ENCODE data around the gene AKAP14.
"Not testable (repeated sequence)": the region's sequence is repeated elsewhere in the genome, so short reads cannot be mapped to it uniquely, and the experiment has no call there.

The AKAP14 gene

GRCh38 chrX:119895843-119896326 lies at the start of gene AKAP14:
Gene AKAP14, plus strand, starts transcription at chrX:119895893. Its CDS starts 7,331 bp downstream, at chrX:119903224.
- no peak for DNase-seq

DNA sequence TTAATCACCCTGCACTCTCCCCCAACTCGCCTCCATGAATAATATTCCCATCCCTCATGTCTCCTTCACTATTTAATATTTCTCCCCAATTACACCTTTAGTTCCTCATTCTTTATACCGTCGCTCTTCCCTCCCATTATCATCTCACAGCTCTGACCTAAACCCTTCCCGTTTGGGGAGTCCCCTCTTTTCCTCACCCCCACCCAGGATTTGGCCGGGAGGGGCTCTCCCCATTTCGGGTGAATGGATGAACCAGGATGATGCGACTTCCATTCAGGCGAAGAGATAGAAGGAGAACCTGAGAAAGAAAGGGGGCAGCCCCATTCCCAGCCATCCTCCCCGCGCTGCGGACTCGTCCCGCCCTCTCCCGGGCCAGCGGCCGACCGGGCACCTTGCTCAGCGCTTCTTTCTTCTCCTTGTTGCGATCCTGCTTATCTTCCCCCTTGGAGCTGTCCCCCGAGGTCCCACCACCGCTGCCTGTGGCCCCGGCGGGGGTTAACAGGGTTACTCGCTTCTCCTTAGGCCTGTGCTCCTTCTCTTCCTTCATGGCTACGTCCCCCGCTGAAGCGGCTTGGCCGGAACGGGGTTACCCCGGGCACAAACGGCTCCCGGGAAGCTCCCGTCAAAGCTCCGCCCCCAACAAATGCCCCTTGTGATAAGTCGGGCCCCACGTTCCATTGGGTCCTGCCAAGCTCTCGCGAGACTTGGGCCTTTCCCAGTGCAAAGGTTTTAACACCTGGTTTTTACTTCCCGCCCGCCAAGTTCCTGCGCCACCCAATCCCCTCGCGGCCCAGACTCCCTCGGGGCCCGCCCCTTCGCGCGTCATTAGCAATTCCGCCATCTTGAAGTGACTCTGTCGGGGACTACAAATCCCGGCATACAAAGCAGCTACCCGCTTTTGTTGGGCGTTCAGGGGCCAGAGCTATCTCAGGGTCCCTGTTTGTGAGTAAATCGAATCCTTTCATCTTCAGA lies 43.0 kb upstream of the AKAP14 start, which contains the start of gene UPF3B:
Gene UPF3B, minus strand, starts transcription at position 582 of the 972 bp plus-strand sequence. Its CDS starts 35 bp downstream, at position 547.
- DNase-seq = peak; percentile 84

DNA sequence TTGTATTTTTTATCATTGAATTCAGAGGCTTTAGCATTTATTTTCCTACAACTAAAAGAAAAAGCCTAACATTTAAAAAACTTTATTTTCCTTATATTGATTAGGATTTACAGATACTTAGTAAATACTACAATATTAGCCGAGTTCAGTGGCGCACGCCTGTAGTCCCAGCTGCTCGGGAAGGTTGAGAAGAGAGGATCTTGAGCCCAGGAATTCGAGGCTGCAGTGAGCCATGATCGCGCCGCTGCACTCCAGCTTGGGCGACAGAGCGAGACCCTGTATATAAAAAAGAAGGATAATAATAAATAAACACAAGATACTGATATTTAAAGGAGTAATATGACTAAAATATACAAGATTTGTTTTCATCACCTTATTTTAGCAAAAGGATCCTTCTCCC lies 42.2 kb upstream of the AKAP14 start:
- DNase-seq = no peak

DNA sequence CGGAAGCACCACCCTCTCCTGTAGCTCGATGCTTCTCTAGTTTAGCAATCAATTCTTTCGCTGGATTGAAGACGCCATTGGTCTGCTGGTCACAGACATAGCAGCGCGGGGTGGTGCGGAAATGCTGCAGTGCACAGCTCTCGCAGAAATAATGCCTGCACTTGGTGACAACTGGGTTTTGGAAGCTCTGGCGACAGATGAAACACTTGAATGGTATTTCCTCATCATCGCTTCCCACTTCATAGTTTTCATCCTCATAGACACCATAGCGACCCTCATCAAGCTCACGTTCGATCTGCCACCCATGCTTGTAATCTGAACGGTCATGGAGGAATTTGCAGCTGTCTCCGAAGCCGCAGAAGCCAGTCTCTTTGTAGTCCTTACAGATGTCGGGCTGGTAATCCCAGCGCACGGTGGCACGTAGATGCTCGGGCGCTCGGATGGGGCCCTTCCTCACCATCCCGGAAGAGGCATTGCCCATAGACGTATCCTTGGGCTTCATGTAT lies 25.0 kb upstream of the AKAP14 start:
- peak in 1 of 2 donors; percentile 8 for DNase-seq

DNA sequence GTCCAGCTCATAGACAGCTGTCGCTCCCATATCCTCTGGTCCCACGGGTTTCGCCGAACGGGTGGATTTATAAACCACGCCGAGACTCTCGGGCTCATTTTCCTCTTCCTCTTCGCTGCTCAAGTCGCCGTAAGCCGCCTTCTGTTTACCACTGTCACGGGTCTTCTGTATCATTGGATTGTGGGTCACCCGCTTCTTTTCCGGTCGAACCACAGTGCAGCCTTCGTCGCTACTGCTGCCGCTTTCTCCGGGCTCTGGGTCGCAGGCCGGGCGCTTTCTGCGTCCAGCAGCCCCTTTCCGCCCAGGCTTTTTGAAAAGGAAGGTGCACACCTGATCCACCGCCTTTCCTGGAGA lies 24.5 kb upstream of the AKAP14 start:
- no peak for DNase-seq

GRCh38 chrX:119871599-119872395 lies 23.9 kb upstream of the AKAP14 start, which contains the start of the genes NDUFA1 and RNF113A:
Gene NDUFA1, plus strand, starts transcription at chrX:119871832. Its CDS starts 80 bp downstream, at chrX:119871912.
Gene RNF113A, minus strand, starts transcription at chrX:119871733. Its CDS starts 120 bp downstream, at chrX:119871613.
- peak; percentile 66 to 68 for DNase-seq

DNA sequence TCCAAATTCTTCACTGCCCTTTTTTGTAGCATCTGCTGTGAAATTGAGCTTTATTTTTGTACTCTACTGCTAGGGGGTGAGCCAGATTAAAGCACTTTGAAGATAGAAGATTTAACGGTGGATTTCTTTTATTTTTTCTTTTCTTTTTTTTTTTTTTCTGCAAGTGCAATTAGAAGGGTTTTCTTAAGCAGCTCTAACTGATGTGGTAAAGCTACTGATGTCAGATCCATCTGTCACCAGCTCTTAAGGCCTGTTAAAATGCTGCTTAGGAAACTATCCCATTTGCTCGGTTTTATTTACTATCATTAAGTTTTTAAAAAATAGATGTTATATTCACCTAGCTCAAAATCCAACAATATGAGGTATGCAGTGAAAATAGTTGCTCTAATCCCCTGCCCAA lies 17.0 kb upstream of the AKAP14 start:
- DNase-seq = no peak

DNA sequence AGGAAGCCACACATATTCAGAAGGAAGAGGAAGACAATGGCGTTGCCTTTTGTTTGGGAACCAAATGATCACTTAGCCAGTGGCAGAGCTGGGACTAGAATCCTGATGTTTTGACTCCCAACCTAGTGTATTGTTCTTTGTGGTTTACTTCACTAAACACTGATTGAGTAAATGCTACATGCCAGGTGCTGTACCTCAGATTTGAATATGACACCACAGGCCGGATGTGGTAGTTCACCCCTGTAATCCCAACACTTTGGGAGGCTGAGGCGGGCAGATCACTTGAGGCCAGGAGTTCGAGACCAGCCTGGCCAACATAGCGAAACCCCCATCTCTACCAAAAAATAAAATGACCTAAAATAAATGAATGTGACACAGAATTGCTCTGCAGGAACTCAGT lies 15.6 kb upstream of the AKAP14 start:
- no peak for DNase-seq

- no peak for DNase-seq
Observed at GRCh38 chrX:119880552-119881437, 14.9 kb upstream of the AKAP14 start.

GRCh38 chrX:119885554-119886428 lies 9.9 kb upstream of the AKAP14 start:
- DNase-seq = no peak

- peak; percentile 51 to 53 for DNase-seq
Observed at GRCh38 chrX:119887721-119888425, 7.8 kb upstream of the AKAP14 start.

- not testable (repeated sequence) for DNase-seq
Observed at GRCh38 chrX:119890626-119891025, 5.1 kb upstream of the AKAP14 start.

GRCh38 chrX:119891961-119892692 lies 3.6 kb upstream of the AKAP14 start:
- DNase-seq = not testable (repeated sequence)

GRCh38 chrX:119899125-119899524 lies 3.4 kb downstream of the AKAP14 start:
- DNase-seq = no peak

DNA sequence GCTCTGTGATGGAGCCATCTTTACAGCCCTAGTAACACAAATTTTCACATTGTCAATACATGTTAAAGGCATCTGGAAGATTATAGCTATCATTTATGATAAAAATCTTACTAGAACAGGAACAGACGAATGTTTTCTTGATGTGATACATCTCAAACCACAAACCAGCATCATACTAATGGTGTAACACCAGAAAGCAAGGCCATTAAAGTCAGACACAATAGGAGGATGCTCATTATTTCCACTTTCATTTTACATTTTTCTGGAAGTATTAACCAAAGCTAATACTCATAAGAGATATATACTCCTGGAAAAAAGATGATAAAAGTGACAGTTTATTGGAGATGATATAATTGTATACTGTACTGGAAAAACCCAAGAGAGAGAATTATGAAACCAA lies 5.3 kb downstream of the AKAP14 start:
- no peak for DNase-seq

GRCh38 chrX:119916310-119916709 lies 20.6 kb downstream of the AKAP14 start:
- DNase-seq = no peak

DNA sequence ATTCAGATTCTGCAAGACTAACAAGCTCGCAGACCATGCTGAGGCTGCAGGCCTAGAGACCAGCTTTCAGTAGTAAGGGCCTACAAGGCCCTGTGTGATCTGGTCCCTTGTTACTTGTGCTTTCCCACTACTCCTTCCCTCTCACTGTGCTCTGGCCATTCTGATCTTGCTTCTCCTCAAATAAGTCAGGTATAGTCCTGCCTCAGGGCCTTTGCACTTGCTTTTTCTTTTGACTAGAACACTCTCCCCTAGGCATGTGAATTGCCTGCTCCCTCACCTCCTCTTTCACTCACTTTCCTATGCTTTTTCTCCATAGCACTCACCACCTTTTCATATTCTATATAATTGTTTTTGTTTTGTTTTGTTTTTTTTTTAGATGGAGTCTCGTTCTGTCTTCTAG lies 22.2 kb downstream of the AKAP14 start:
- DNase-seq = no peak

- no peak for DNase-seq
Observed at GRCh38 chrX:119919835-119920585, 24.3 kb downstream of the AKAP14 start.

GRCh38 chrX:119922391-119922790 lies 26.7 kb downstream of the AKAP14 start:
- DNase-seq = not testable (repeated sequence)
